ENCODE measurements around the gene DCAF4. TPM values are rescaled to one million over a fixed set of nuclear protein-coding genes. Genes with fewer than 3 reads are reported as not detected.
A peak's percentile ranks its signal among the peaks of the same experiment; 100 is the strongest.
"Not testable (repeated sequence)": the region's sequence is repeated elsewhere in the genome, so short reads cannot be mapped to it uniquely, and the experiment has no call there.

Gene DCAF4
- total RNA-seq, 4 donors from 2014 or later: 29.0 to 45.0 (median 36.7) TPM

GRCh38 chr14:72957213-72957612 lies 30.9 kb downstream of the DCAF4 start:
- H3K4me1 ChIP-seq: peaks cover 0 to under 1% of the 10 kb centered on the region in 2 donors
- peaks cover 23 to 32% of the 10 kb centered on the region in 2 donors for H3K36me3 ChIP-seq
- no peak overlapping the region for H3K27ac ChIP-seq
- intact Hi-C loops (cut with DNase I): no loop called here
- DNase-seq: no peak
- 87 to 93% methylated on average over 3 of the region's 3 CpGs for WGBS, 2 donors
- H3K4me3 ChIP-seq (replicated peaks in 1 of 3): no peak overlapping the region
- H3K9me3 ChIP-seq: no peaks in the 10 kb centered on the region
- no peaks in the 10 kb centered on the region for H3K27me3 ChIP-seq
- no peak for TF ChIP-seq CTCF (IDR thresholded peaks at IDR 0.05)
- TF ChIP-seq POLR2A (IDR thresholded peaks at IDR 0.05): no peak

- no peak for TF ChIP-seq CTCF (IDR thresholded peaks at IDR 0.05)
- no peak for TF ChIP-seq POLR2A (IDR thresholded peaks at IDR 0.05)
- Histone ChIP-seq H3K27me3 (no peaks in the 10 kb centered on the region), H3K9me3 (no peaks in the 10 kb centered on the region), H3K4me3 (replicated peaks in 1 of 3) (no peak overlapping the region), H3K27ac (no peak overlapping the region), H3K36me3 (peaks cover 23 to 32% of the 10 kb centered on the region in 2 donors), H3K4me1 (no peaks in the 10 kb centered on the region)
- intact Hi-C loops (cut with DNase I): no loop called here
- WGBS, 2 donors: 94 to 97% methylated on average over 15 of the region's 15 CpGs
- DNase-seq: no peak
Measured at GRCh38 chr14:72958548-72958947, 32.3 kb downstream of the DCAF4 start.

- H3K4me1 ChIP-seq; H3K27ac ChIP-seq; intact Hi-C loops (cut with DNase I); H3K9me3 ChIP-seq; H3K4me3 ChIP-seq (replicated peaks in 1 of 3); H3K27me3 ChIP-seq; DNase-seq: not testable (repeated sequence)
- H3K36me3 ChIP-seq: peaks cover 19 to 25% of the 10 kb centered on the region in 2 donors
- WGBS, 2 donors: 92 to 96% methylated on average over 4 of the region's 4 CpGs
Measured at GRCh38 chr14:72961016-72961415, 34.8 kb downstream of the DCAF4 start.

GRCh38 chr14:72961579-72962335 lies 35.5 kb downstream of the DCAF4 start:
- H3K4me3 ChIP-seq (replicated peaks in 1 of 3): no peak overlapping the region
- H3K27me3 ChIP-seq: no peaks in the 10 kb centered on the region
- WGBS, 2 donors: 83 to 85% methylated on average over 10 of the region's 10 CpGs
- no peaks in the 10 kb centered on the region for H3K9me3 ChIP-seq
- H3K4me1 ChIP-seq: no peaks in the 10 kb centered on the region
- no peak overlapping the region for H3K27ac ChIP-seq
- peaks cover 18% of the 10 kb centered on the region in 2 donors for H3K36me3 ChIP-seq
- no peak for DNase-seq
- intact Hi-C loops (cut with DNase I): no loop called here
- no peak for TF ChIP-seq POLR2A (IDR thresholded peaks at IDR 0.05)
- no peak for TF ChIP-seq CTCF (IDR thresholded peaks at IDR 0.05)

GRCh38 chr14:72962336-72962754 lies 36.1 kb downstream of the DCAF4 start:
- not testable (repeated sequence) for H3K27ac ChIP-seq
- peak; percentile 84 to 87 for DNase-seq
- WGBS, 2 donors: 58 to 78% methylated on average over 9 of the region's 10 CpGs

GRCh38 chr14:72962829-72963312 lies 36.6 kb downstream of the DCAF4 start:
- H3K4me3 ChIP-seq (replicated peaks in 1 of 3): no peak overlapping the region
- WGBS, 2 donors: 52 to 59% methylated on average over 6 of the region's 6 CpGs
- H3K27ac ChIP-seq: no peak overlapping the region
- no peaks in the 10 kb centered on the region for H3K9me3 ChIP-seq
- intact Hi-C loops (cut with DNase I): no loop called here
- no peak for TF ChIP-seq CTCF (IDR thresholded peaks at IDR 0.05)
- TF ChIP-seq POLR2A (IDR thresholded peaks at IDR 0.05): no peak
- no peak for DNase-seq
- no peaks in the 10 kb centered on the region for H3K27me3 ChIP-seq
- no peaks in the 10 kb centered on the region for H3K4me1 ChIP-seq
- peaks cover 6 to 9% of the 10 kb centered on the region in 2 donors for H3K36me3 ChIP-seq

More at GRCh38 chr14:72962336-72962754, 36.1 kb downstream of the DCAF4 start:
- H3K4me1 ChIP-seq; intact Hi-C loops (cut with DNase I); H3K27me3 ChIP-seq; H3K4me3 ChIP-seq (replicated peaks in 1 of 3); H3K9me3 ChIP-seq: not testable (repeated sequence)
- H3K36me3 ChIP-seq: peaks cover 12% of the 10 kb centered on the region in 2 donors

All from thyroid gland (tissue), 4 donors.